ENCODE data around the gene CFDP1.

The CFDP1 gene

GRCh38 chr16:75306099-75306762 is 127.1 kb downstream of the CFDP1 start:
- Histone ChIP-seq H4K20me1 (ENCODE audit: insufficient read depth, low read length) (no peaks in the 10 kb centered on the region), H3K79me2 (ENCODE audit: low read length) (no peaks in the 10 kb centered on the region), H2AFZ (ENCODE audit: low read length) (no peak overlapping the region), H3K27ac (ENCODE audit: low read length) (no peak overlapping the region), H3K36me3 (replicated peaks; ENCODE audit: insufficient read depth, low read length) (no peaks in the 10 kb centered on the region), H3F3A (ENCODE audit: insufficient read depth, low read length) (no peaks in the 10 kb centered on the region), H3K4me1 (ENCODE audit: low read length) (no peaks in the 10 kb centered on the region), H3K4me2 (ENCODE audit: low read depth, low read length) (no peak overlapping the region), H3K4me3 (ENCODE audit: low read length) (no peak overlapping the region), H3K27me3 (replicated peaks; ENCODE audit: insufficient read depth, low read length) (no peaks in the 10 kb centered on the region), H3K9me2 (replicated peaks; ENCODE audit: insufficient read depth, low read length) (no peaks in the 10 kb centered on the region), H3K9ac (ENCODE audit: low read length) (no peak overlapping the region), H3K9me3 (replicated peaks; ENCODE audit: insufficient read depth, low read length) (no peaks in the 10 kb centered on the region)
- DNase-seq = no peak
- TF ChIP-seq CTCF (IDR thresholded peaks at IDR 0.05; ENCODE audit: low read length) (no peak), EZH2phosphoT487 (IDR thresholded peaks at IDR 0.05; ENCODE audit: low read length) (no peak), EZH2 (optimal IDR thresholded peaks at IDR 0.05; ENCODE audit: low read depth, low read length) (no peak)

- Histone ChIP-seq H3F3A (ENCODE audit: insufficient read depth, low read length) (no peaks in the 10 kb centered on the region), H3K36me3 (replicated peaks; ENCODE audit: insufficient read depth, low read length) (no peaks in the 10 kb centered on the region), H3K4me3 (ENCODE audit: low read length) (no peak overlapping the region), H3K79me2 (ENCODE audit: low read length) (no peaks in the 10 kb centered on the region), H3K4me1 (ENCODE audit: low read length) (no peaks in the 10 kb centered on the region), H3K9me3 (replicated peaks; ENCODE audit: insufficient read depth, low read length) (no peaks in the 10 kb centered on the region), H3K4me2 (ENCODE audit: low read depth, low read length) (no peak overlapping the region), H4K20me1 (ENCODE audit: insufficient read depth, low read length) (no peaks in the 10 kb centered on the region), H3K27ac (ENCODE audit: low read length) (no peak overlapping the region), H3K9ac (ENCODE audit: low read length) (no peak overlapping the region), H3K27me3 (replicated peaks; ENCODE audit: insufficient read depth, low read length) (no peaks in the 10 kb centered on the region), H3K9me2 (replicated peaks; ENCODE audit: insufficient read depth, low read length) (no peaks in the 10 kb centered on the region), H2AFZ (ENCODE audit: low read length) (no peak overlapping the region)
- TF ChIP-seq CTCF (IDR thresholded peaks at IDR 0.05; ENCODE audit: low read length) (no peak), EZH2 (optimal IDR thresholded peaks at IDR 0.05; ENCODE audit: low read depth, low read length) (no peak), EZH2phosphoT487 (IDR thresholded peaks at IDR 0.05; ENCODE audit: low read length) (no peak)
- DNase-seq = no peak
These were observed 127.8 kb downstream of the CFDP1 start for GRCh38 chr16:75305364-75306098.

GRCh38 chr16:75304521-75305363 is 128.6 kb downstream of the CFDP1 start:
- Histone ChIP-seq H2AFZ (ENCODE audit: low read length) (no peak overlapping the region), H3K4me2 (ENCODE audit: low read depth, low read length) (no peak overlapping the region), H3K79me2 (ENCODE audit: low read length) (no peaks in the 10 kb centered on the region), H3K4me3 (ENCODE audit: low read length) (no peak overlapping the region), H3K9me2 (replicated peaks; ENCODE audit: insufficient read depth, low read length) (no peaks in the 10 kb centered on the region), H3K36me3 (replicated peaks; ENCODE audit: insufficient read depth, low read length) (no peaks in the 10 kb centered on the region), H4K20me1 (ENCODE audit: insufficient read depth, low read length) (no peaks in the 10 kb centered on the region), H3F3A (ENCODE audit: insufficient read depth, low read length) (no peaks in the 10 kb centered on the region), H3K4me1 (ENCODE audit: low read length) (no peaks in the 10 kb centered on the region), H3K9ac (ENCODE audit: low read length) (no peak overlapping the region), H3K27me3 (replicated peaks; ENCODE audit: insufficient read depth, low read length) (no peaks in the 10 kb centered on the region), H3K9me3 (replicated peaks; ENCODE audit: insufficient read depth, low read length) (no peaks in the 10 kb centered on the region), H3K27ac (ENCODE audit: low read length) (no peak overlapping the region)
- TF ChIP-seq EZH2 (optimal IDR thresholded peaks at IDR 0.05; ENCODE audit: low read depth, low read length) = no peak
- TF ChIP-seq CTCF (IDR thresholded peaks at IDR 0.05; ENCODE audit: low read length) = no peak
- DNase-seq = no peak

Data from MM.1S (cell line).